Caki2 (cell line): ENCODE measurements around the gene TBX5. TPM values are rescaled to one million over a fixed set of nuclear protein-coding genes. Genes with fewer than 3 reads are reported as not detected.

ENCODE experiments used
- DNase-seq: peaks from one replicate; pipeline ENCODE4 v3.0.0-alpha.2; 2015; ENCODE audit warnings: low read depth
- in situ Hi-C: cut with HindIII; loops from 2 replicates; pipeline ENCODE4 v1.10.0; 2016; ENCODE audit warnings: low sequenced_read_pairs, low pct_unique_long_range_greater_than_20kb, mixed read lengths
- total RNA-seq: library from RNA; depleted of rRNA; stranded (reverse); fragments of >200 nt; shearing (Covaris generic); gene quantifications from 2 replicates; pipeline ENCODE4 v1.2.3, GENCODE V29; 2014; ENCODE audit warnings: low replicate concordance

TBX5 gene
- total RNA-seq, 1 experiment from 2014 or later = not detected

DNA sequence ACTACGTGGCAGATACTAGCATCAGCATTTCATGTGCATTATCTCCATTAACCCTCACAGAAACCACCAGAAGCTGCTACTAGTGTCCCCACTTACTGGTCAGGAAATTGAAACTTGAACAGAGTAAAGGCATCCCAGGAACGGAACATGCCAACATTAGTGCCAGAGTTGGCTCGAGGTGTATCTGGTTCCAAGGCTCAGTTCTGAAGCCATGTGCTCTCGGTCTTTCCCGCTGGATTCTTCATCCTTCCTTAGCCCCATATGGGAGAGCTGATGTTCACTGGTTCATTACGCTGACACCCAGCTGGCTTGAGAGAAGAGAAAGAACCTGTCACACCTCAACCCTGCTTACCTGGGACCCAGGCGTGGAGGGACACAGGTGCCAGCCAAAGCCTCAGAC, 91.5 kb downstream of the TBX5 start:
- DNase-seq = no peak
- in situ Hi-C loops = no loop called here

DNA sequence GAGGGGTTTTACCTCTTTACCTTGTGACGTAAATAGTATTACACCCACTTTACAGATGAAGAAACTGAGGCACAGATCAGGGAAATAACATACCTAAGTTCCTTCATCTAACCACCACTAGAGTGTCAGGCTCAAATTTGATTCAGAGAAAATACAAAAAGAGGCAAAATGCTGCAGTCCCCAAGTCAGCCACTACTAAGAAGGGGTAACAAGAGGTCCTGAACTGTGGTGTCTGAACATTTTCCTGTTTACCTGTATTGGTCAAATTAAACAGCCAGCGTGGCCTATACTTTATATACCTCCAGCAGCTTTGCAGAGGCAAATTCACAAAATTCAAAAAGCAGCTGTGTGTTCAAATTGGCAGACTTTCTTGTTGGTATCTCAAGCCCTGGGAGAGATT, 92.0 kb downstream of the TBX5 start:
- no peak for DNase-seq
- in situ Hi-C loops = no loop called here

DNA sequence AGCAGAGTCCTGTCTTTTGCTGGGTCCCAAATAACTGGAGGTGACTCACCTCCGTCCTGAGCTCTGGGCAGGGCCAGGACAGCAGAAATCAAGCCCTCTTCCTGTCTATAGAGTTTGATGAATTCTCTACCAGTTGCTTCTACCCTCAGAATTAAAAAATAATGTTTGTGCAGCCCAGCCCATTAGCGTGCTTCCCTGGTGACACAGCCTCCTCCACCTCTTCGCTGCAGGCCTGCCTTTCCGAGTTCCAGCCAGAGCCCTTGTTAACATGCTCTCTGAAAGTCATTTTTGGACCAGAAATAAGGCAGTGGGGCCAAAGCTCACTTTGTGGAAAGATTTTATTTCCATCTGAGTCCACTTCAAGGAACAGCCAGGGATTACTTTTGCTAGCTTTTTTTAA, 94.0 kb downstream of the TBX5 start:
- in situ Hi-C loops = no loop called here
- no peak for DNase-seq

DNA sequence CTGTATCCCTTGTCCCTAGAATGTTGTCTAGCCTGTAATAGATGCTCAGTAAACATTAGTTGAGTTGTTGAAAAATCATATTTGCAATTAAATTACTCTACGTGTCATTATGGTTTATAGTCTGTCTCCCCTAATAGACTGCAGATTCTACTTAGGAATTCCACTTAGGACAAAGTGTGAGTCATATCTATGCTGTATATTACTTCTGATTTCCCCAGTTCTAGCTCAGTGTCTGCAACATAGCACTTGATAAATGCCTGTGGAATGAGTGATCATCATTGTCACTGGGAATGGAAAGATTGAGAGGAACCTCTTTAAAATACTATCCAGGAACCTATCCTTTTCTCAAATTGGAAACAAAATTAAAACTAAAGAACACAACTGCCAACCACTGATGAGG, 99.3 kb downstream of the TBX5 start:
- no peak for DNase-seq
- in situ Hi-C loops = no loop called here

DNA sequence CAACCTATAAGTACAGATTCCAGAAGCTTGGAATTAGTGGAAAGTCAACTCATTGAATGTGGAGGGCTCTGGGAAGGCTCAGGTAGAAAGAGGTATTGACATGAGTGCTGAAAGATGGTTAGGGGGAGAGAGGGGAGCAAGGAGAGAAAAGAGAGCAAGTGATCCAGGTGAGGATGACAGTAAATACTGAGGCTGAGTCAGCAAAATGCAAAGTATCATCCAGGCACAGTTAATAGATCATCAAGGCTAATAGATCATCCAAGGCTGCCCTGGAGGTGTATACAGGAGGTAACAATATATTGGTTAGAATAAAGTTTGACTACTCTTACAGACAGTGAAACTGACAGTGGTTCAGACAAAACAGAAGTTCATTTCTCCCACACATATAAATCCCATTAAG, 100.5 kb downstream of the TBX5 start:
- in situ Hi-C loops = no loop called here
- no peak for DNase-seq
